Stimulated activated CD8-positive, alpha-beta memory T cell treated with anti-CD3 and anti-CD28 coated beads, Interleukin-4, amount 100 ng/mL, for 48 hours (primary cell): ENCODE data around the gene KAZN.

Experiments used
- DNase-seq: peaks from one replicate; pipeline ENCODE4 v3.0.0-alpha.2; 2020

Gene KAZN

GRCh38 chr1:14999441-14999840 is 401.0 kb downstream of the KAZN start:
- DNase-seq: no peak

- DNase-seq: no peak
Measured at GRCh38 chr1:15000030-15000429, 401.5 kb downstream of the KAZN start.

- no peak for DNase-seq
Measured at GRCh38 chr1:15000671-15001070, 402.2 kb downstream of the KAZN start.

- DNase-seq: no peak
Measured at GRCh38 chr1:15001317-15001915, 402.9 kb downstream of the KAZN start.

GRCh38 chr1:15002325-15002724 is 403.8 kb downstream of the KAZN start:
- DNase-seq: no peak

- DNase-seq: no peak
Measured at GRCh38 chr1:15004396-15004795, 405.9 kb downstream of the KAZN start.

GRCh38 chr1:15005116-15005515 is 406.6 kb downstream of the KAZN start:
- no peak for DNase-seq

- DNase-seq: no peak
Measured at GRCh38 chr1:15007368-15007767, 408.9 kb downstream of the KAZN start.

GRCh38 chr1:15007842-15008241 is 409.4 kb downstream of the KAZN start:
- no peak for DNase-seq

GRCh38 chr1:15008783-15009729 is 410.6 kb downstream of the KAZN start:
- no peak for DNase-seq

GRCh38 chr1:15011160-15011559 is 412.7 kb downstream of the KAZN start:
- no peak for DNase-seq

GRCh38 chr1:15011661-15012060 is 413.2 kb downstream of the KAZN start:
- no peak for DNase-seq

GRCh38 chr1:15012822-15013221 is 414.3 kb downstream of the KAZN start:
- DNase-seq: no peak

- DNase-seq: no peak
Measured at GRCh38 chr1:15013767-15014166, 415.3 kb downstream of the KAZN start.

GRCh38 chr1:15014516-15014915 is 416.0 kb downstream of the KAZN start:
- no peak for DNase-seq

- no peak for DNase-seq
Measured at GRCh38 chr1:15016001-15016400, 417.5 kb downstream of the KAZN start.

- DNase-seq: no peak
Measured at GRCh38 chr1:15016526-15016925, 418.0 kb downstream of the KAZN start.

GRCh38 chr1:15017120-15017519 is 418.6 kb downstream of the KAZN start:
- DNase-seq: no peak

- no peak for DNase-seq
Measured at GRCh38 chr1:15018767-15019166, 420.3 kb downstream of the KAZN start.

GRCh38 chr1:15020943-15021745 is 422.7 kb downstream of the KAZN start:
- no peak for DNase-seq

- no peak for DNase-seq
Measured at GRCh38 chr1:15022048-15022447, 423.6 kb downstream of the KAZN start.

- DNase-seq: no peak
Measured at GRCh38 chr1:15023205-15023604, 424.7 kb downstream of the KAZN start.

- no peak for DNase-seq
Measured at GRCh38 chr1:15023976-15024375, 425.5 kb downstream of the KAZN start.

GRCh38 chr1:15026117-15026489 is 427.6 kb downstream of the KAZN start:
- DNase-seq: no peak
